B cell (primary cell): ENCODE results near the gene IL1R1. TPM values are rescaled to one million over a fixed set of nuclear protein-coding genes. Genes with fewer than 3 reads are reported as not detected.

Experiments
- ATAC-seq: fragments of 200-7000 bp; cut with Tn5 transposase; one replicate; pipeline ENCODE4 v1.10.0; 2021; ENCODE audit warnings: low read depth, mild to moderate bottlenecking, moderate number of reproducible peaks, moderate library complexity
- CTCF ChIA-PET: fragments of 350-600 bp; sonication (Branson Sonifier 250); formaldehyde crosslinking; loops from one replicate; lab custom pipeline; 2021; ENCODE audit warnings: antibody characterized with exemption, inconsistent platforms; lab: Charles Lee
- POLR2A ChIA-PET: fragments of 350-600 bp; sonication (Branson Sonifier 250); formaldehyde crosslinking; loops from one replicate; lab custom pipeline; 2021; ENCODE audit warnings: antibody characterized with exemption; lab: Charles Lee
- DNase-seq: peaks from one replicate; pipeline ENCODE4 v3.0.0; 2013
- H2AFZ ChIP-seq: 2 replicates; pipeline ENCODE4 v1.6.1; 2012; ENCODE audit warnings: mild to moderate bottlenecking, low read depth, low read length; ENCODE audit not compliant: insufficient read depth, poor library complexity, severe bottlenecking
- H3K27ac ChIP-seq, 2 donors: 1 replicate in 1 of 2; 2 replicates in 1 of 2; pipeline ENCODE4 v1.5.1; 2012 to 2013; ENCODE audit warnings: low read length in 2 of 2, mild to moderate bottlenecking in 2 of 2, moderate library complexity in 1 of 2
- H3K27me3 ChIP-seq, 4 experiments: fragments of 200-600 bp in 1 of 4; sonication (generic) in 1 of 4; replicated peaks in 1 of 4; 1 replicate in 2 of 4; 2 replicates in 2 of 4; pipeline versions ENCODE4 v1.6.1 to v1.7.0; 2013 to 2016; ENCODE audit warnings: low read length in 3 of 4, mild to moderate bottlenecking in 2 of 4, mixed read lengths in 1 of 4, moderate library complexity in 1 of 4; ENCODE audit not compliant: insufficient read depth in 4 of 4, control insufficient read depth in 3 of 4; ENCODE audit errors: control extremely low read depth in 1 of 4
- H3K36me3 ChIP-seq, 2 experiments: replicated peaks in 1 of 2; 1 replicate in 1 of 2; 2 replicates in 1 of 2; pipeline versions ENCODE4 v1.6.1 to v1.7.1; 2013; ENCODE audit warnings: low read length in 1 of 2; ENCODE audit not compliant: insufficient read depth in 2 of 2, control insufficient read depth in 1 of 2; ENCODE audit errors: control extremely low read depth in 1 of 2, extremely low read depth in 1 of 2
- H3K4me1 ChIP-seq, 2 donors: fragments of 200-600 bp in 1 of 2; sonication (generic) in 1 of 2; 1 replicate in 1 of 2; 2 replicates in 1 of 2; pipeline versions ENCODE4 v1.5.1 to v1.6.1; 2013 to 2017; ENCODE audit warnings: low read length in 2 of 2; ENCODE audit not compliant: control insufficient read depth in 2 of 2, insufficient read depth in 2 of 2
- H3K4me2 ChIP-seq: replicated peaks from 2 replicates; pipeline ENCODE3; 2012; ENCODE audit warnings: mild to moderate bottlenecking, low read depth, low read length; ENCODE audit not compliant: poor library complexity, severe bottlenecking
- H3K4me3 ChIP-seq, 5 experiments: fragments of 200-600 bp in 1 of 5; sonication (generic) in 1 of 5; 1 replicate in 3 of 5; 2 replicates in 2 of 5; pipeline versions ENCODE4 v1.5.1 to v1.7.0; 2011 to 2016; ENCODE audit warnings: low read length in 4 of 5, mild to moderate bottlenecking in 4 of 5, low read depth in 2 of 5, control low read depth in 1 of 5, moderate library complexity in 1 of 5; ENCODE audit not compliant: insufficient read depth in 1 of 5; ENCODE audit errors: control extremely low read depth in 1 of 5, extremely low read depth in 1 of 5
- H3K79me2 ChIP-seq: fragments of 200-600 bp; sonication (generic); one replicate; pipeline ENCODE4 v1.6.0; 2016; ENCODE audit warnings: low read length; ENCODE audit not compliant: control insufficient read depth, insufficient read depth
- H3K9ac ChIP-seq: fragments of 200-600 bp; sonication (generic); 2 replicates; pipeline ENCODE4 v1.6.1; 2017; ENCODE audit warnings: mild to moderate bottlenecking, low read length, moderate library complexity
- H3K9me3 ChIP-seq, 3 donors: one replicate each; pipeline versions ENCODE4 v1.6.1 to v1.7.1; 2013; ENCODE audit warnings: low read length in 2 of 3; ENCODE audit not compliant: control insufficient read depth in 2 of 3, insufficient read depth in 1 of 3; ENCODE audit errors: control extremely low read depth in 1 of 3
- H4K20me1 ChIP-seq: 2 replicates; pipeline ENCODE4 v1.6.0; 2012; ENCODE audit warnings: mild to moderate bottlenecking, low read length; ENCODE audit not compliant: insufficient read depth, control insufficient read depth, poor library complexity, severe bottlenecking
- H3K27ac Mint-ChIP-seq: one replicate; pipeline ENCODE4 v1.8.0; 2021; ENCODE audit warnings: mixed read lengths
- H3K27me3 Mint-ChIP-seq: one replicate; pipeline ENCODE4 v1.8.0; 2021; ENCODE audit warnings: mixed read lengths
- H3K4me1 Mint-ChIP-seq: one replicate; pipeline ENCODE4 v1.8.0; 2021; ENCODE audit warnings: mixed read lengths
- H3K4me3 Mint-ChIP-seq: one replicate; pipeline ENCODE4 v1.8.0; 2021; ENCODE audit warnings: mixed read lengths
- H3K9me3 Mint-ChIP-seq: one replicate; pipeline ENCODE4 v1.8.0; 2022; ENCODE audit warnings: mixed read lengths; ENCODE audit not compliant: insufficient read depth
- CTCF ChIP-seq: fragments of 200-600 bp; IDR thresholded peaks from one replicate; pipeline ENCODE4 v1.8.0; 2022; ENCODE audit warnings: antibody characterized with exemption, mild to moderate bottlenecking
- EZH2 ChIP-seq: IDR thresholded peaks from 2 replicates; pipeline ENCODE4 v1.6.1; 2012; ENCODE audit warnings: borderline replicate concordance, low read depth, mild to moderate bottlenecking, moderate library complexity, low read length; ENCODE audit not compliant: insufficient read depth, poor library complexity, severe bottlenecking
- WGBS: methylation state at CpG from one replicate; pipeline ENCODE4 v1.1.5; 2013; ENCODE audit warnings: missing lambda C conversion rate; ENCODE audit not compliant: insufficient coverage; 5-methylcytosine and 5-hydroxymethylcytosine counted together
- intact Hi-C: fragments of 100-400 bp; cut with micrococcal nuclease; formaldehyde crosslinking; loops from one replicate; pipeline ENCODE4 v1.10.0; 2022
- polyA plus RNA-seq: library from polyadenylated mRNA; depleted of rRNA; stranded (reverse); fragments of >200 nt; gene quantifications from 2 replicates; pipeline ENCODE4 v1.2.3, GENCODE V29; 2012
- total RNA-seq, 2 donors: library from RNA; stranded (reverse); fragments of 120-200 nt in 1 of 2; gene quantifications; 1 replicate in 1 of 2; 2 replicates in 1 of 2; pipeline versions ENCODE4 v1.2.3 to v1.2.4, GENCODE V29; 2013 to 2022

The IL1R1 gene
- total and polyA plus RNA-seq, 2 donors (not counting 1 experiment from before 2014, with no cell fraction given) = not detected

GRCh38 chr2:102200539-102200938 lies 58.0 kb downstream of the IL1R1 start:
- H3K4me1 Mint-ChIP-seq = no peaks in the 10 kb centered on the region
- Histone ChIP-seq H3K27ac (no peak overlapping the region), H3K36me3 (no peaks in the 10 kb centered on the region), H2AFZ (no peak overlapping the region), H3K9ac (no peak overlapping the region), H3K4me1 (no peaks in the 10 kb centered on the region), H3K27me3 (no peaks in the 10 kb centered on the region), H3K9me3 (no peaks in the 10 kb centered on the region), H4K20me1 (no peaks in the 10 kb centered on the region), H3K79me2 (no peaks in the 10 kb centered on the region), H3K4me2 (no peak overlapping the region), H3K4me3 (no peak overlapping the region)
- TF ChIP-seq CTCF (no peak), EZH2 (no peak)
- H3K27me3 Mint-ChIP-seq = peaks cover 24% of the 10 kb centered on the region
- no CpG with 5 or more reads among the region's 1 CpG for WGBS
- DNase-seq = no peak
- CTCF ChIA-PET = no interaction called here
- H3K27ac Mint-ChIP-seq = no peak overlapping the region
- POLR2A ChIA-PET = no interaction called here
- H3K9me3 Mint-ChIP-seq = peaks cover 8% of the 10 kb centered on the region
- no peak overlapping the region for H3K4me3 Mint-ChIP-seq
- intact Hi-C loops = no loop called here
- ATAC-seq = no peak

- TF ChIP-seq CTCF (no peak), EZH2 (no peak)
- Histone ChIP-seq H2AFZ (no peak overlapping the region), H3K79me2 (no peaks in the 10 kb centered on the region), H3K9ac (no peak overlapping the region), H3K27ac (no peak overlapping the region), H3K4me2 (no peak overlapping the region), H4K20me1 (no peaks in the 10 kb centered on the region), H3K9me3 (peaks cover 0 to 3% (median 0%) of the 10 kb centered on the region in 3 donors), H3K27me3 (peaks cover 0 to 4% (median 0%) of the 10 kb centered on the region in 4 experiments), H3K36me3 (no peaks in the 10 kb centered on the region), H3K4me3 (no peak overlapping the region), H3K4me1 (no peaks in the 10 kb centered on the region)
- peaks cover 10% of the 10 kb centered on the region for H3K9me3 Mint-ChIP-seq
- POLR2A ChIA-PET = no interaction called here
- intact Hi-C loops = no loop called here
- no peaks in the 10 kb centered on the region for H3K4me1 Mint-ChIP-seq
- no peak for DNase-seq
- H3K27me3 Mint-ChIP-seq = peaks cover 24% of the 10 kb centered on the region
- CTCF ChIA-PET = no interaction called here
- no peak for ATAC-seq
- no peak overlapping the region for H3K4me3 Mint-ChIP-seq
- no peak overlapping the region for H3K27ac Mint-ChIP-seq
Measured at GRCh38 chr2:102204638-102205037, 62.1 kb downstream of the IL1R1 start.
